Hematopoietic multipotent progenitor cell treated with erythropoietin and hydrocortisone succinate and interleukin-3 and kit ligand, for 15 days (in vitro differentiated cells): ENCODE measurements around the gene OLFML3.

ENCODE experiments used
- DNase-seq: peaks from one replicate; pipeline ENCODE4 v3.0.0-alpha.2; 2015; ENCODE audit warnings: low spot score

OLFML3 gene

GRCh38 chr1:114025609-114026401 is 46.5 kb downstream of the OLFML3 start:
- no peak for DNase-seq

- no peak for DNase-seq
Measured at GRCh38 chr1:114026797-114027196, 47.5 kb downstream of the OLFML3 start.
